HS-5 (cell line): ENCODE results near the gene CEMIP2.
"Not testable (repeated sequence)": the region's sequence is repeated elsewhere in the genome, so short reads cannot be mapped to it uniquely, and the experiment has no call there.

Experiments
- DNase-seq: peaks from one replicate; pipeline ENCODE4 v3.0.0-alpha.2; 2012; ENCODE audit warnings: low read depth

CEMIP2 gene

DNA sequence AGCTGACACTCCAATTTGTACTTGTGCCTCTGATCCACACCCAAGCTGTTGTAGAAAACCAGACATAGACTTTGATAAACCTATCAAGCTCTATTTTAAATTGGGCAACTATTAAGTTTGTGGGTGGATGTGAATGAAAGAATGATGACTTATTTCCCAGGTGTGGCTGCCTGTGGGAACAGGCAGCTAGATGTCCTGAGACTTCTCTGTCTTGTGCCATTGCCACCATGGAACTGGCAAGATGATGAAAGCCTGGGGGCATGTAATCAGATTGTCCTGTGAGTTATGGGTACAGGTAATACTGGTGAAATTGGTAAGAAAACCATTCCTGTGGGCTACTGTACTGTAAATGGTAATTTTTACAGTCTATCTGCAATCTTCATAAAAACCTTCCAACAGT is 57.5 kb downstream of the CEMIP2 start:
- DNase-seq: no peak

DNA sequence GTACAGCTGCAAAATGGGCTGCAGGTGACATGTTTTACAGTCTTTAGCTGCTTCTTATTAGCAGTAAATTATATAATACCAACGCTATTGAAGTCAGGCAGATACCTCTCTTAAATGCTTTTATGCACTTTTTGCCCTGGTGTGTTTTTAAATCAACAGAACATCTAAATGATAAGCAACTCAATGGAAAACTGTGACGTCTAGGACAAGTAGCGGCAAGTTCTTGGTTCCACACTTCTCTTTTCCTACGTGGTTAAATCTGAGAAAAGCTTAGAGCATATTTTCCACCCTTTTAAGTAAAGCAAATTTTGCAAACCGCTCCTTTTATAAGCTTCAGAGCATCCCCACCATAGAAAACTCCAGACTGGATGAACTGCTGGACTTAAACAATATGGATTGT is 58.1 kb downstream of the CEMIP2 start:
- no peak for DNase-seq

DNA sequence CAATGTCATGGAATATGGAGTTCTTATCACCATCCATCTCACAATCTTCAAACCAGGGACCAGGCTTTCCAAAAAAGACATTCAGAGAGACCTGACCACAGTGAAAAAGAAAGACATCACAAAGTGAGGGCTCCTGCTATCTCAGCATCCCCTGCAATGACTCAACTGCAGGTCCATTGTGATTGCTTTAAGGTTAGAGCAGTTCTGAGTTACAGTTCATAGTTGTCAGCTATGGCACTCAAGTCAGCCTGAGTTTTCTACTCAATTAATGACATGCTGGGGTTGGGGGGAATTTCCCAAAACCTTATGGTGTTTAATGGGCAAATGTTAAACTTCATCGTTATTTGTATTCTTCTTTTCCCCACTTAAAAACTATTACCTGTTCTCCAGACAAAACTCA is 58.9 kb downstream of the CEMIP2 start:
- no peak for DNase-seq

DNA sequence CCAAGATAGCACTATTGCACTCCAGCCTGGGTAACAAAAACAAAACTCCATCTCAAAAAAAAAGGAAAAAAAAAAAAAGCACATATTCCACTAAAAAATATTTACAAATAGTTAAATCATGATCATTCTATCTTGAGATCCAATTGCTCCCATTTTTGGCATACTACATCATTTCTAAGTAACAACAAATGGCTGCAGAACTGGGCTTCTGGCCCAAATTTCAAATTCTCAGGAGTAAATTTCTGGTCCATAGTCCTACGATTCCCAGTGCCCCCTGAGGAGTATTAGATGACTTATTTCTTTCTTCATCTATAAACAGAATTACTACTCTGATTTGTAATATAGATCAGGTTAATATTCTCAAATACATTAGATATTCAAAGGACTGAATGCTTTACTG is 62.1 kb downstream of the CEMIP2 start:
- no peak for DNase-seq

DNA sequence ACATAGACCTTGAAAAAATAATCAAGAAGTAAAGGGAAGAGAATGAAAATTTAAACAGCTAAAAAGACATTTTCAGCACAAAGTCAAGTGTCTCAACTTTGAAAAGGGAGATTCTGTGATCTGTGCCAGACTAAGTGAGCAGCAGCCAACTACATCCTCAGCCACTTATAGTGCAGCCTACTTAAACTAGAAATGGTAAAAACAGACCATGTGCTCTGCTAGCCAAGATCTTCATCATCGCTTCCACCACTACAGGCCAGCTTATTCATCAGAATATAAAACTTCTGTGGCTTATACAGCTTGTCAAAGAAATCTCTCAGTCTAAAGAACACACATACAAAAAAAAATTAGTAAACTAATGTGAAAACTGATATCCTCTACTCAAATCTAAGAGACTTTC is 63.5 kb downstream of the CEMIP2 start:
- DNase-seq: no peak

DNA sequence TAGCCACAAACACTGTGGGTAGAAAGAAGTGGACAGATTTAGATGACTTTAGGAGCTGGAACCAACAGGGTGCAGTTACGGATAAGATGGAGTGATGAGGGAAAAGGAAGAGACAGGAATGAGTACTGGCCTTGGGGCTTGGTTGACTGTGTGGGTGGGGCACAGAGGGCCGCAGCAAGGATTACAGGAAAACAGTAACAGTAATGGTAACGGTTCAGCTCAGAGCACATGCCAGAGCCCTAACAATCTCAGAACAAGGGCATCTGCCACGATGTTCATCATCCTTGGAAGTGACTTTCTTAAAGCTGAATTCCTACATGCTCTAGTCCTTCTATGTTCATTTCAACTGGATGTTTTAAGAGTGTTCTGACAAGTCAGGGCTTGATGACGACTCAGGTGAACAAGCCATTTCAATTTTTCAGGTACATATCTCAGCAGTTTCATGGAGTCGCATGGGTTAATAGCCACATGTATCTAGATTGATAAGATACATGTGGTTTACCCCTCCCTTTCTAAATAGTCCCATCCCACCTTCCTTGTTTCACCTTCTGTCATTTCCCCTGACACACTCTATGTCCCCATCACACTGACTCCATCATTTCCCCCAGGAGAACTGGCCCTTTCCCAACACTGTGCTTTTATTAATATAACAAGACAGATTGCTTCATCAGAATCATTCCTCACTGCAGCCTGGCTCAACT is 65.0 kb downstream of the CEMIP2 start:
- no peak for DNase-seq

DNA sequence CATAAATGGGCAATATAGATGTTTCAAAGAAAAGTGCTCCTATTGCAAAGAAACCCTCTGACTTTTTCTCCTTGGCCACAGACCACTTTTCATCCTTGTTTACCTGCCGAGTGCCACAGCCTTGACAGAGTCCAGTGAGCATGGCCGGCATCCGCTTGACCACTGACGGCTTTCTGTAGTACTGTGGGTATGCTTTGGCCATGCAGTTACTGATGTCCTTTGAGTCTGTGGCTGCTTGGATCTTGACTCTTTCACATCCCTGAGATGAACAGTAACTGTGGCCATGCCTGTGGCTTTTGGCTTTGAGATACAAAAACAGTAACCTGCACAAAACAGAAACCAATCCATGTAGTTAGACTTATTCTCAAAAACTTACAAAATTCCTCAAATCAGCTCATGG is 70.4 kb downstream of the CEMIP2 start:
- no peak for DNase-seq

DNA sequence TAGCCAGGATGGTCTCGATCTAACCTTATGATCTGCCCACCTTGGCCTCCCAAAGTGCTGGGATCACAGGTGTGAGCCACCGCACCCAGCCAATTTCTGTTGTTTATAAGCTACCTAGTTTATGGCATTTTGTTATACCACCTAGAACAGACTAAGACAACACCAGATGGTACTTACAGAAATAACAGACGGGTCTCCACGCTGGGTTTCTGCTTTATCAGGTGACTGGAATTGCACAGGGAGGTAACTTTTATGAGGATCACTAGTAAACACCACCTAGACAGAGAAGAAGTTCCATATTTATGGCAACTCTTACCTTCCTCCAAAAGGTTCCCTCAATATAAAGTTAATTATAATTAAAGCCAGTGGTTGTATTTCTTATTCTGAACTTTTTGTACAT is 74.0 kb downstream of the CEMIP2 start:
- no peak for DNase-seq

DNA sequence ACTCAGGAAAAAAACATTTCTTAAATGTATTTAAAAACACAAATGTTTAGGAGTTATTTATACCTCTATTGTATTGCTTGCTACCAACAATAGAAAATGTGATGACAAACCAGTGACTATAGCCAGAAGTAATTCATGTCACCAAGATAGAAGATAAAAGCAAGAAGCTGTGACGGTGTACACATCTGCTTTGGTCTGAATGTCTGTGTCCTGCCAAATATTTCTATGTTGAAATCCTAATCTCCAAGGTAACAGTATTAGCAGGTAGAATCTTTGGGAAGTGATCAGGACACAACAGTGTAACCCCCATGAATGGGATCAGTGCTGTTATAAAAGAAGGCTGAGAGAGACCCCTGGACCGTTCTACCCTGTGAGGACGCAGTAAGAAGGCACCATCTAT is 74.7 kb downstream of the CEMIP2 start:
- no peak for DNase-seq

DNA sequence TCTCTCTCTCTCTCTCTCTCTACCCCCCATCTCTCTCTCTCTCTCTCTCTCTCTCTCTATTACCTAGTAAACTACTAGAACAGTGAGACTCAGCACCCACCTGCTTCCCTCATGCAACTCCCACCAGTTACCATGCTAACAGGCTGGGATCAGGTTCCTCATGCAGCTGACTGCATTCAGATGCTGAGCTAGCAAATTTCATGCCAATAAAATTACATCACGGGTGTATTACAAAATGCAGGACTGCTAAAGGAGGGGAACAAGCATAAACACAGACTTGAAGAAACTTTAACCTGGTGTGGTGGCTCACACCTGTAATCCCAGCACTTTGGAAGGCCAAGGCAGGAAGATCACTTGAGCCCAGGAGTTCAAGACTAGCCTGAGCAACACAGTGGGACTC is 76.0 kb downstream of the CEMIP2 start:
- no peak for DNase-seq

DNA sequence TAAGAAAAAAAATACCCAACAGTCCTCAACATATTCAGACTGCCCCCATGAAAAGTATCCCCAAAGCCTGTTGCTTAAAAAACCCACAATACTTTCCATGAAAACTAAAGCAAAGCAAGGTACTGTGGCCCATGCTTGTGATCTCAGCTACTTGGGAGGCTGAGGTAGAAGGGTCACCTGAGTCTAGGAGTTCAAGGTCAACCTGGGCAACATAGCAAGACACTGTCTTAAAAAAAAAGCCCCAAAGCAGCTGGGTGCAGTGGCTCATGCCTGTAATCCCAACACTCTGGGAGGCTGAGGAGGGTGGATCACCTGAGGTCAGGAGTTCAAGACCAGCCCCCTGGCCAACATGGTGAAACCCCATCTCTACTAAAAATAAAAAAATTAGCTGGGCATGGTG is 76.7 kb downstream of the CEMIP2 start:
- DNase-seq: not testable (repeated sequence)

DNA sequence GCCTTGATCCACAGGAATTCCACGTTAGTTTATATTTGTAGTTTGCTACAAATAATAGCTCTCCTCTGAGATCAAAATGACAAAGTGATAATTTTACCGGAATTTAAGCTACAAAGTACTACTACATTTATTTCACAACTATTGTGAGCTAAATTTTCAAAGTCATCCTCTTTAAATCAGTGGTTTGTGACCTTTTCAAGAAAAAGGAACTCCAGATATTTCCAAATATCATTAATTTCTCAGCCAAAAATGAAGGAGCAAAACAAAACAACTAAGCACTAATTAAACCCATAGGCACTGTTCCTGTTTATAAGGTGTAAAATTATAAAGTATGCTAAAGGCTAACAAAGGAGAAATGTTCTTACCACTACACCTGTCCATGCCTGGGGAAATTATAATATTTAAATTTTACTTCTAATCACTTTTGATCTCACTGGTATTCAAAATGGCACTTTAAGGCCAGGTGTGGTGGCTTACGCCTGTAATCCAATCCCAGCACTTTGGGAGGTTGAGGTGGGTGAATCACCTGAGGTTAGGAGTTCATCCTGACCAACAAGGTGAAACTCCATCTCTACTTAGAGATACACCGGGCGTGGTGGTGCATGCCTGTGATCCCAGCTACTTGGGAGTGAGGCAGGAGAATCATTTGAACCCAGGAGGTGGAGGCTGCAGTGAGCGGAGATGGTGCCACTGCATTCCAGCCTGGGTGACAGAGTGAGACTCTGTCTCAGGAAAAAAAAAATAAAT is 77.5 kb downstream of the CEMIP2 start:
- DNase-seq: no peak

DNA sequence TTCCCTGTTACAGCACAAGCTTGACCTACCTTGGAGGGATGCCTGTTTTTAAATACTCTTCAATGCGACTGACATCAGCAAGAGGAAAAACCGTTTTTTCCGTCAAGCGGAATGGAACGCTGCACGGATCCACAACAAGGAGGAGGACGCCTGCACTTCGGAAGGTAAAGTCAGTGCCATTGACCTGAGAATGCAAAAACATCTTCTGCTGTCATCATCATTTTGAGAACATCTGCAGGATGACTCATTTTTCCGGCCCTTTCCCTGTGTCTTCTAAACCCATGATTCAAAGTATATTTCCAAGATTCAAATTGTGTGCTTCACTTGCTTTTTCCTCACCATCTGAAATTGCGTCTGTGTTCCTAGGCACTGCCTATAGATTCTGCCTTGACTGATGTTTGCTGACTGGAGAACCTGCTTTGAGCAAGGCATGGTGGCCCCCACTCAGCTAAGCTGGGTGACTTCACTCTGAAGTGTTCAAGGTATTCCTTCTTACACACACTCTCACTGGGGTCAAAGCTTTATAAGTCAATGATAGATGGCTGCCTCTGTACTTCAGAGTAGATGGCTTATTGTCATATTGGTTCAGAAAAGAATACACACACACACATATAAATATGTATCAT is 78.1 kb downstream of the CEMIP2 start:
- no peak for DNase-seq

DNA sequence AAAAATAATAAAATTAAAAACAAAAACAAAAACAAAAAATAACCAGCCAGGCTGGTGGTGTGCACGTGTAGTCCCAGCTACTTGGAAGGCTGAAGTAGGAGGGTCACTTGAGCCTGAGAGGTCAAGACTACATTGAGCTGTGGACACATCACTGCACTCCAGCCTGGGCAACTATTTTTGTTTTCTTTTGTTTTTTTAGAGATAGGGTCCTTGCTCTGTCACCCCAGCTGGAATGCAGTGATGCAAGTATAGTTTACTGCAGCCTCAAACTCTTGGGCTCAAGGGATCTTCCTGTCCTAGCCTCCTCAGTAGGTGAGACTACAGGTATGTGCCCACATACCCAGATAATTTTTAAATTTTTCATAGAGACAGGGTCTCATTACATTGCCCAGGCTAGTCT is 80.6 kb downstream of the CEMIP2 start:
- DNase-seq: no peak

DNA sequence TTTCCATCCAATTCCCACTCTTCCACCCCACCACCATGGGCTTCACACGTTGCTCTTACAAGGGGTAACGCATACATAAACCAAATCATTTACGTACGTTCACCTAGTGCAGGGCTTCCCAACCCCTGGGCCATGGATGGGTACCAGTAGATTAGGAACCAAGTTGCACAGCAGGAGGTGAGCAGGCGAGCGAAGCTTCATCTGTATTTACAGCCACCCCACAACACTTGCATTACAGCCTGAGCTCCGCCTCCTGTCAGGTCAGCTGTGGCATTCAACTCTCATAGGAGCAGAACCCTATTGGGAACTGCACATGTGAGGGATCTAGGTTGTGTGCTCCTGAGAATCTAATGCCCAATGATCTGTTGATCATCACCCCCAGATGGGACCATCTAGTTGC is 82.3 kb downstream of the CEMIP2 start:
- DNase-seq: no peak

DNA sequence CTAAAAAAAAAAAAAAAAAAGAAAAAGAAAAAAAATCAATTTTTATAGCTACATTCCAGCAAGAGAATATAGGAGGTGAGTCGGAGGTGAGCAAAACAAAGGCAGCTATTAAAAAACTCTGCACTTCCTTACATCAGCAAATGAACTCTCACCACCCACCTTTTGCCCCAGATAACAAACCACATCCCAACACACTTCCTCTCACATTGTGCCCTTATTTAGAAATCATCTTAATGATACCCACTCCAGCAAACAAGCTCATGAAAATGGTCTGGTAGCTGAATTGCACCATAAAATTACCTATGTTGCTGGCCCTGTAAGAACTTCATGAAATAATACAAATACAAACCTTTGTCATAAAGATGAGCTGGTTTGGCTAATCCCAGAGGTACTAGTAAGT is 82.9 kb downstream of the CEMIP2 start:
- no peak for DNase-seq

DNA sequence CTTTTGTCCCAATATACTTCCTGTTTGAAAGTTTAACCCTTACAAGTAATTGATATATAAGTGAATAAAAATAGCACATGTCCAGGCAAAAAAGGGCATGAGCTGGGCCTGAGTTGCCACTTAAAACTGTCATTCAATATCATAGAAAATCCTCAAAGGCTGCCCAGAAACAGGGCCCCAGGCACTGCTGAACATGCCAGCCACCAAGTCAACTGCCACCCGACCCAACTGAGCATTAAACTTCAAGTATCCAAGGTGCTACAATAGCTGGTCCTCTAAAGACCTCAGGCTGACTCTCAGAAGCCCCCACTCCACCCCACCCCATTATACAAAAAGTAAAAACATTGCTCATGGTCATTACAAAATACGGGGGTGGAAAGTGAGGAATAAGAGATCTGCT is 83.7 kb downstream of the CEMIP2 start:
- no peak for DNase-seq

DNA sequence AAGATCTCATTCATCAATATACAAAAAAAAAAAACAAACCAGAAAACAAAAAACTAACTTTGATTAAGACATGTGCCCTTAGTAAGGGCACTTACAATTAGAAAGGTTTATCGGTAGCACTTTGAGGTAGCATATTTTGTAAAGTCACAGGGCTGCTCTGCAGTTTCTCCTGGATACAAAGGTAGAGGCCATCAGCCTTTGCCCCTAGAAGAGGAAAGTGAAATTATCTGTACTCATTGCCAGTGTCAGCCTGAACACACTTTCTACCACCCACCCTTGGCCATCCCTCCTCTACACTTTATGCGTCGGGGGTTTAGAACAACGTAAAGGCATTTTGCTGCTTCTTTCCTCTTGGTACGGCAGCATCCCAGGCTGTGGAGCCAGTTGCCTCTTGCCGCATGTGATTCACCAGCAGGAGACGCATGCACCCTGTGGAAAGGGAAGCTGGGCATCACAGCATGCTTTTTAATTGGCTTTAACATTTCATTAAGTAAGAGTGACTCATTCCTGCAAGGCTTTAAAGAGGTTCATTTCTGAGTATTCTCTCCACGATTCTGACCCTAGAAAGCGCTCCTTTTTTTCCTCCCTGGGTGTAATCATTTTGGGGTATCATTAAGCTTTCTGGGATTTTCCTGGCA is 84.6 kb downstream of the CEMIP2 start:
- DNase-seq: no peak

DNA sequence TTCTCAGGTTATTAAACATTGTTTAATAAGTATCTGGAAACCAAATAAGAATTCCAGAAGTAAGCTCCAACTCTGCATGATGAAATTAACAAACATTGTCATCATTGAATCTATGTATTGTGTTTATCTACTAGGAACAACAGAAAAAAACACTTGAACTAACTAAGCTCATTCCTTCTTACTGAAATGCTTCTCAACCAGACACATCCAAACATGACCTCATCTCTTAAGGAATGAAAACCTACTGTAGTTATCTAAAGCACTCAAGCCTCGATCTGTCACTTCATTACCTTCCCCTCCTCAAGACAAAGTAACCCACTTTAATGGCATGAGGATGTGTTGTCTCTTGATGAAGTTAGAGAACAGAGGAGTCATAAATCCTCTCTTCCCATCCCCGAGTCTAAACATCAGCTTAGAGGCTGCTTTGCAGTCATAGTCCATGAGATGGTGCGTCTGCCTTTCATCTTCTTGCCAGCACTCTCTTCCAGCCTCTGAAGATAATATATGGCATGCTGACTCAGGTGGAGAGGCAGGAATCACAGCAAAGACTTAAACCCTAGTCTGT is 86.5 kb downstream of the CEMIP2 start:
- no peak for DNase-seq

DNA sequence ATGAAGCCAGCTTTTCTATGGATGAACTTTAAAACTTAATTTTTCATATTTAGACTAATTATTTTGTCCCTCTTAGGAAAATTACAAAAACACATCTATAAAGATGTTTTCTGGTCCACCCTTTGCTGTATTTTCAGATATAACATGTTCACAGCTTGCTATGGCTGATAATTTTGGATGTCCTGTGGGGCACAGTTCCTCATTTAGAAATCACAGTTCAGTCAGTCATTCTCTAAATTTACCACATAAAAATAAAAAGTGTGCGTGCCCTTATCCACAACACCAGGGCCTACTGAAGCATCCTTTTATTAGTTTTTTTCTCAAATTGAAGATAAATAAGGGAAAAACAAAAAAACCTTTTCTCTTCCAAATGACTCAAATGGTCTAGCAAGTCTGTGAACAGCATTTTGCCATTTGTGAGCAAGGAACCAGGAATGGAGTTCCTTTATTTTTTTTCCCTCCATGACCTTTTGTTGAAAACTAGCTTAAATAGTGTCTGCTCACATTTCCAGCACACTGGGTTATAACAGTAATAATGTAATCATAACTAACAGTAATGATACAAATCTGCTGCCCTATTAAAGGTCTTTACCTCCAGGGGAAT is 87.1 kb downstream of the CEMIP2 start:
- no peak for DNase-seq

DNA sequence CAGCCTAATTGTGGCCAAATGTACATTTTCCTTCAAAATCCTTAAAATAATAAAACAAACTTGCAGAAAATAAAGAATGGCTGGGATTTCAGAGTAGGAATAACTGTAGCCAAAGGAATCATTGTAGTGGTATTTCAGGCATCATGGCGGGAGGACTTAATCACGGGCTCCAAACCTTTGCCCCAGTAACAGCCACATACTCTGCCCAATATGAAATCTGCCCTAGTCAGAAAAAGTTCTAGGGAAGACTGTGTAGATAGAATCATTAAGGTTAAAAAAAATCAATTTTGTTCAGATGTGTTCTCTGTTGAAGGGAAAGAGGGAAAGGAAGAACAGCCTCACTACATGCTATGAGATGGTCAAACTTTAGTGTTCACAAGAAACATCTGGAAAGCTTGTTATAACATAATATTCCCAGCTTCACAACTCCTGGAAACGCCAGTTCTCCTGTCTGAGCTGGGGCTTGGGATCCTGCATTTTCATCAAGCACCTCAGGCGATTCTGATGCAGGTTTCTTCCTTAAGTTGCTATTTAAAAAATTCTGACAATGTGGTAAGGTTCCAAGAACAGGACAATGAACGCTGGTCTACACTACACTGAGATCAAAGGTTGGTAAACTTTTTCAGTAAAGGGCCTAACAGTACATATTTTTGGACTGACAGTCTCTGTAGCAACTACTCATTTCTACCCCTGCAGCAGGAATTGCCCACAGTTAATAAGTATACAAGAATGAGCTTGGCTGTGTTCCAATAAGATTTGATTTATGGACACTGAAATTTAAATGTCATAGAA is 87.9 kb downstream of the CEMIP2 start:
- DNase-seq: peak; percentile 48
